ENCODE data around the gene ERO1B.
"Not testable (repeated sequence)": the region's sequence is repeated elsewhere in the genome, so short reads cannot be mapped to it uniquely, and the experiment has no call there.

ERO1B gene

GRCh38 chr1:236193184-236193583, 88.6 kb downstream of the ERO1B start:
- no peak for DNase-seq (ENCODE audit: low read depth in 1 of 2, low spot score in 1 of 2)

- not testable (repeated sequence) for DNase-seq (ENCODE audit: low read depth in 1 of 2, low spot score in 1 of 2)
These were observed 93.7 kb downstream of the ERO1B start for GRCh38 chr1:236188084-236188483.

GRCh38 chr1:236186471-236186870, 95.3 kb downstream of the ERO1B start:
- DNase-seq (ENCODE audit: low read depth in 1 of 2, low spot score in 1 of 2) = not testable (repeated sequence)

GRCh38 chr1:236185687-236186086, 96.1 kb downstream of the ERO1B start:
- no peak for DNase-seq (ENCODE audit: low read depth in 1 of 2, low spot score in 1 of 2)

GRCh38 chr1:236181059-236181458, 100.7 kb downstream of the ERO1B start:
- no peak for DNase-seq (ENCODE audit: low read depth in 1 of 2, low spot score in 1 of 2)

- no peak for DNase-seq (ENCODE audit: low read depth in 1 of 2, low spot score in 1 of 2)
These were observed 102.1 kb downstream of the ERO1B start for GRCh38 chr1:236179634-236180033.

- DNase-seq (ENCODE audit: low read depth in 1 of 2, low spot score in 1 of 2) = no peak
These were observed 105.1 kb downstream of the ERO1B start for GRCh38 chr1:236176337-236177336.

- no peak for DNase-seq (ENCODE audit: low read depth in 1 of 2, low spot score in 1 of 2)
These were observed 106.0 kb downstream of the ERO1B start for GRCh38 chr1:236175642-236176336.

GRCh38 chr1:236173174-236173767, 108.5 kb downstream of the ERO1B start:
- no peak for DNase-seq (ENCODE audit: low read depth in 1 of 2, low spot score in 1 of 2)

GRCh38 chr1:236172041-236172579, 109.6 kb downstream of the ERO1B start:
- DNase-seq (ENCODE audit: low read depth in 1 of 2, low spot score in 1 of 2) = no peak

- DNase-seq (ENCODE audit: low read depth in 1 of 2, low spot score in 1 of 2) = no peak
These were observed 112.9 kb downstream of the ERO1B start for GRCh38 chr1:236168716-236169429.

GRCh38 chr1:236167578-236167977, 114.2 kb downstream of the ERO1B start:
- DNase-seq (ENCODE audit: low read depth in 1 of 2, low spot score in 1 of 2) = no peak

GRCh38 chr1:236167154-236167553, 114.6 kb downstream of the ERO1B start:
- DNase-seq (ENCODE audit: low read depth in 1 of 2, low spot score in 1 of 2) = no peak

GRCh38 chr1:236166041-236166440, 115.7 kb downstream of the ERO1B start:
- DNase-seq (ENCODE audit: low read depth in 1 of 2, low spot score in 1 of 2) = no peak

Data from activated T-helper 1 cell treated with anti-CD3 and anti-CD28 coated beads, Interleukin-2, amount 50 U/mL, for 16 hours (primary cell).